HG03565 (cell line): ENCODE results near the gene ALDH2.
A peak's percentile ranks its signal among the peaks of the same experiment; 100 is the strongest.
"Not testable (repeated sequence)": the region's sequence is repeated elsewhere in the genome, so short reads cannot be mapped to it uniquely, and the experiment has no call there.

Experiments
- ATAC-seq: cut with Tn5 transposase; IDR thresholded peaks from one replicate; pipeline ENCODE4 v1.9.1; 2021; ENCODE audit warnings: mild to moderate bottlenecking, moderate library complexity; ENCODE audit not compliant: unreplicated experiment

The ALDH2 gene

GRCh38 chr12:111823891-111824290, 57.2 kb downstream of the ALDH2 start:
- no peak for ATAC-seq

GRCh38 chr12:111824312-111824711, 57.6 kb downstream of the ALDH2 start:
- not testable (repeated sequence) for ATAC-seq

- ATAC-seq, result no peak
Observed at GRCh38 chr12:111825509-111825908, 58.8 kb downstream of the ALDH2 start.

GRCh38 chr12:111826316-111826715, 59.6 kb downstream of the ALDH2 start:
- ATAC-seq, result no peak

- no peak for ATAC-seq
Observed at GRCh38 chr12:111826992-111827391, 60.3 kb downstream of the ALDH2 start.

GRCh38 chr12:111827907-111828306, 61.2 kb downstream of the ALDH2 start:
- ATAC-seq, result no peak

- no peak for ATAC-seq
Observed at GRCh38 chr12:111828338-111828979, 61.7 kb downstream of the ALDH2 start.

- ATAC-seq, result not testable (repeated sequence)
Observed at GRCh38 chr12:111829635-111830034, 62.9 kb downstream of the ALDH2 start.

GRCh38 chr12:111834740-111835386, 68.1 kb downstream of the ALDH2 start:
- not testable (repeated sequence) for ATAC-seq

- ATAC-seq, result not testable (repeated sequence)
Observed at GRCh38 chr12:111835531-111836181, 68.9 kb downstream of the ALDH2 start.

GRCh38 chr12:111838353-111838752, 71.6 kb downstream of the ALDH2 start:
- no peak for ATAC-seq

GRCh38 chr12:111840807-111841206, 74.1 kb downstream of the ALDH2 start:
- no peak for ATAC-seq

- ATAC-seq, result no peak
Observed at GRCh38 chr12:111841236-111841749, 74.6 kb downstream of the ALDH2 start.

- ATAC-seq, result peak; percentile 65
Observed at GRCh38 chr12:111841750-111842555, 75.2 kb downstream of the ALDH2 start, which contains the start of gene MAPKAPK5. Gene MAPKAPK5, plus strand, starts transcription at chr12:111842228. Its CDS starts 506 bp downstream, at chr12:111842734.

GRCh38 chr12:111842556-111843396, 76.0 kb downstream of the ALDH2 start:
- peak; percentile 22 for ATAC-seq

GRCh38 chr12:111846016-111846415, 79.3 kb downstream of the ALDH2 start:
- no peak for ATAC-seq

- ATAC-seq, result no peak
Observed at GRCh38 chr12:111850526-111850925, 83.8 kb downstream of the ALDH2 start.

GRCh38 chr12:111858186-111858585, 91.5 kb downstream of the ALDH2 start:
- ATAC-seq, result no peak

GRCh38 chr12:111858778-111859177, 92.0 kb downstream of the ALDH2 start:
- ATAC-seq, result no peak

GRCh38 chr12:111864913-111865312, 98.2 kb downstream of the ALDH2 start:
- no peak for ATAC-seq
